OCI-LY7 (cell line): Measurements from ENCODE around the gene DUSP19. TPM values are rescaled to one million over a fixed set of nuclear protein-coding genes. Genes with fewer than 3 reads are reported as not detected.

Source experiments
- Bru-seq: library from RNA; stranded (reverse); fragments of 400-500 nt; gene quantifications from one replicate; lab custom pipeline; 2021; lab: Mats Ljungman, UMichigan
- BruChase-seq, 2 experiments: library from RNA; stranded (reverse); fragments of 400-500 nt; gene quantifications; one replicate each; lab custom pipeline; 2021; lab: Mats Ljungman, UMichigan
- BruUV-seq: library from RNA; stranded (reverse); fragments of 400-500 nt; replicated peaks from 2 replicates; lab custom pipeline; 2021; lab: Mats Ljungman, UMichigan
- CTCF ChIA-PET: fragments of 300-600 bp; sonication (Branson Sonifier 250); formaldehyde crosslinking; loops from one replicate; lab custom pipeline; 2022; ENCODE audit warnings: antibody characterized with exemption; ENCODE audit not compliant: unreplicated experiment; lab: Charles Lee
- POLR2A ChIA-PET: fragments of 300-600 bp; sonication (Branson Sonifier 250); formaldehyde crosslinking; loops from one replicate; lab custom pipeline; 2022; ENCODE audit warnings: antibody characterized with exemption; lab: Charles Lee
- DNase-seq: peaks from one replicate; pipeline ENCODE4 v3.0.0-alpha.2; 2015; ENCODE audit warnings: low spot score
- H2AFZ ChIP-seq: fragments of 200-600 bp; sonication (generic), shearing (Covaris generic); 2 replicates; pipeline ENCODE4 v1.6.1; 2014; ENCODE audit warnings: mild to moderate bottlenecking, antibody characterized with exemption, low read length, moderate library complexity
- H3K27ac ChIP-seq: fragments of 200-600 bp; sonication (generic); 2 replicates; pipeline ENCODE4 v1.5.1; 2014; ENCODE audit warnings: mixed run types, low read depth, mild to moderate bottlenecking, moderate library complexity, low read length, inconsistent platforms; ENCODE audit not compliant: poor library complexity, severe bottlenecking
- H3K36me3 ChIP-seq: fragments of 200-600 bp; sonication (generic); 2 replicates; pipeline ENCODE4 v1.6.1; 2014; ENCODE audit warnings: mild to moderate bottlenecking, antibody characterized with exemption, low read length, moderate library complexity, mixed read lengths; ENCODE audit not compliant: insufficient read depth
- H3K4me1 ChIP-seq: fragments of 200-600 bp; sonication (generic); 2 replicates; pipeline ENCODE4 v1.5.1; 2014; ENCODE audit warnings: mild to moderate bottlenecking, low read length; ENCODE audit not compliant: insufficient read depth, poor library complexity, severe bottlenecking
- H3K4me2 ChIP-seq: fragments of 200-600 bp; sonication (generic); 2 replicates; pipeline ENCODE4 v1.6.1; 2014; ENCODE audit warnings: mild to moderate bottlenecking, low read length
- H3K4me3 ChIP-seq: fragments of 200-600 bp; sonication (generic); 2 replicates; pipeline ENCODE4 v1.5.1; 2014; ENCODE audit warnings: mild to moderate bottlenecking, low read depth, low read length; ENCODE audit not compliant: poor library complexity, severe bottlenecking
- H3K79me2 ChIP-seq: fragments of 200-600 bp; sonication (generic); 2 replicates; pipeline ENCODE4 v1.6.1; 2016; ENCODE audit warnings: low read depth, mild to moderate bottlenecking, low read length, moderate library complexity, mixed read lengths; ENCODE audit not compliant: insufficient read depth
- H3K9me2 ChIP-seq: fragments of 200-600 bp; sonication (generic); 2 replicates; pipeline ENCODE4 v1.6.1; 2016; ENCODE audit warnings: mild to moderate bottlenecking, low read length, mixed read lengths; ENCODE audit not compliant: insufficient read depth
- H3K9me3 ChIP-seq: fragments of 200-600 bp; sonication (generic); 2 replicates; pipeline ENCODE4 v1.6.1; 2014; ENCODE audit warnings: mild to moderate bottlenecking, mixed run types, low read length, mixed read lengths
- H4K20me1 ChIP-seq: fragments of 200-600 bp; sonication (generic); 2 replicates; pipeline ENCODE4 v1.6.1; 2014; ENCODE audit warnings: mild to moderate bottlenecking, antibody characterized with exemption, low read length, moderate library complexity, mixed read lengths; ENCODE audit not compliant: insufficient read depth
- EZH2phosphoT487 ChIP-seq: fragments of 200-600 bp; sonication (generic); IDR thresholded peaks from 2 replicates; pipeline ENCODE4 v1.6.1; 2018; ENCODE audit warnings: low read depth, borderline replicate concordance, mild to moderate bottlenecking, mixed run types, antibody characterized with exemption, low read length, moderate library complexity, mixed read lengths
- intact Hi-C: fragments of 100-400 bp; cut with micrococcal nuclease; formaldehyde crosslinking; loops from one replicate; pipeline ENCODE4 v1.10.0; 2022; ENCODE audit not compliant: unreplicated experiment
- long read RNA-seq: library from polyadenylated mRNA; stranded (forward); transcript quantifications from one replicate; pipeline ENCODE4 v2.0.0, GENCODE V29; 2022
- total RNA-seq, 2 experiments: library from RNA; depleted of rRNA in 1 of 2; stranded (reverse); fragments of >200 nt in 1 of 2; shearing (Covaris generic) in 1 of 2; gene quantifications; 2 replicates each; pipeline ENCODE4 v1.2.3, GENCODE V29; 2014 to 2022
- TF ChIP-seq, protein P1 (sequence below): fragments of 200-600 bp; sonication (generic); conservative IDR thresholded peaks from 2 replicates; pipeline ENCODE4 v1.5.1; 2014; ENCODE audit warnings: mild to moderate bottlenecking, antibody characterized with exemption, low read length, moderate library complexity, mixed read lengths

DUSP19 gene, protein sequence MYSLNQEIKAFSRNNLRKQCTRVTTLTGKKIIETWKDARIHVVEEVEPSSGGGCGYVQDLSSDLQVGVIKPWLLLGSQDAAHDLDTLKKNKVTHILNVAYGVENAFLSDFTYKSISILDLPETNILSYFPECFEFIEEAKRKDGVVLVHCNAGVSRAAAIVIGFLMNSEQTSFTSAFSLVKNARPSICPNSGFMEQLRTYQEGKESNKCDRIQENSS
- total RNA-seq (2014; rRNA removed; shearing (Covaris generic)) (1.0 and 1.2 TPM in 2 replicates), total RNA-seq (2022) (3.9 and 4.0 TPM in 2 replicates), Bru-seq, nascent RNA (percentile 35 among the genes with signal in this experiment), BruChase-seq, experiment 1, labeled RNA remaining after a 6-hour chase (percentile 43 among the genes with signal in this experiment), BruChase-seq, experiment 2, labeled RNA remaining after a 2-hour chase (percentile 47 among the genes with signal in this experiment)
- long read RNA-seq, full-length matches to known transcripts, result 5 of 5 reads
- long read RNA-seq, partial matches to known transcripts, result 0 of 5 reads
- long read RNA-seq, other reads (novel, unspliced or antisense), result 0 of 5 reads

DNA sequence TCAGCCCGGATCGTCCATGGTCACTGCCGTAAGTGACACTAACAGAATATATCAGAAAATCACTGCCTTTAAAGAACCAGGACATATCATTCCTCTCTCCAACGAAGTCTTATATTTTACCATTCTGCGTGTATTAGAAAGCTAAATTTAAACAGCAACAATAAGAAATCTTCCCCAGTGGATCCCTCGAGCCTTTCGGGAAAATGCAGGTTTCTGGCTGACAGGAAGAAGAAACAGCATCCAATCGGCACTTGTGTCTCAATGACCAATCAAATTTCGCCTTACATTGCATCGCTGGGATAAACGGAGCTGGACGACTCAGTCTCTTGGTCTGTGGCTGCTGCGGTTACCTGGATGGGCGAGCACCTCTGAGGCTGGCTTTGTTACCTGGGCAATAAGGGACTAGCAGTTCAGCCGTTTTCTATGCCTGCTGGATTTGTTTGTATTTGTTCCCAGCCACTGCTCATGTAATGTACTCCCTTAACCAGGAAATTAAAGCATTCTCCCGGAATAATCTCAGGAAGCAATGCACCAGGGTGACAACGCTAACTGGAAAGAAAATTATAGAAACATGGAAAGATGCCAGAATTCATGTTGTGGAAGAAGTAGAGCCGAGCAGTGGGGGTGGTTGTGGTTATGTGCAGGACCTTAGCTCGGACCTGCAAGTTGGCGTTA is at the start of gene DUSP19:
Gene DUSP19, plus strand, starts transcription at position 284 of the 675 bp plus-strand sequence. Its CDS starts 187 bp downstream, at position 471.
- H4K20me1 ChIP-seq, result no peaks in the 10 kb centered on the region
- peak within 1 kb of the TSS; percentile 13 for H3K27ac ChIP-seq
- intact Hi-C loops, result no loop called here
- H3K36me3 ChIP-seq, result no peaks in the 10 kb centered on the region
- TSS peak; percentile 80 for BruUV-seq
- peak within 1 kb of the TSS; percentile 95 for H3K4me2 ChIP-seq
- no peaks in the 10 kb centered on the region for H3K9me2 ChIP-seq
- CTCF ChIA-PET, result no interaction called here
- DNase-seq, result peak; percentile 89
- TF ChIP-seq, protein P1, sequence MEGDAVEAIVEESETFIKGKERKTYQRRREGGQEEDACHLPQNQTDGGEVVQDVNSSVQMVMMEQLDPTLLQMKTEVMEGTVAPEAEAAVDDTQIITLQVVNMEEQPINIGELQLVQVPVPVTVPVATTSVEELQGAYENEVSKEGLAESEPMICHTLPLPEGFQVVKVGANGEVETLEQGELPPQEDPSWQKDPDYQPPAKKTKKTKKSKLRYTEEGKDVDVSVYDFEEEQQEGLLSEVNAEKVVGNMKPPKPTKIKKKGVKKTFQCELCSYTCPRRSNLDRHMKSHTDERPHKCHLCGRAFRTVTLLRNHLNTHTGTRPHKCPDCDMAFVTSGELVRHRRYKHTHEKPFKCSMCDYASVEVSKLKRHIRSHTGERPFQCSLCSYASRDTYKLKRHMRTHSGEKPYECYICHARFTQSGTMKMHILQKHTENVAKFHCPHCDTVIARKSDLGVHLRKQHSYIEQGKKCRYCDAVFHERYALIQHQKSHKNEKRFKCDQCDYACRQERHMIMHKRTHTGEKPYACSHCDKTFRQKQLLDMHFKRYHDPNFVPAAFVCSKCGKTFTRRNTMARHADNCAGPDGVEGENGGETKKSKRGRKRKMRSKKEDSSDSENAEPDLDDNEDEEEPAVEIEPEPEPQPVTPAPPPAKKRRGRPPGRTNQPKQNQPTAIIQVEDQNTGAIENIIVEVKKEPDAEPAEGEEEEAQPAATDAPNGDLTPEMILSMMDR, result no peak
- TF ChIP-seq EZH2phosphoT487, result no peak
- no peaks in the 10 kb centered on the region for H3K79me2 ChIP-seq
- no peaks in the 10 kb centered on the region for H3K9me3 ChIP-seq
- POLR2A ChIA-PET, result interaction anchor here (0.6 to 3.0 kb wide), 20 partner anchors 10 to 313 kb away, joined by 3 to 15 read pairs (median 4); partner anchors contain the start of gene NUP35
- H2AFZ ChIP-seq, result peak within 1 kb of the TSS; percentile 100
- peak within 1 kb of the TSS; percentile 77 for H3K4me3 ChIP-seq
- H3K4me1 ChIP-seq, result peaks cover 15% of the 10 kb centered on the region

DNA sequence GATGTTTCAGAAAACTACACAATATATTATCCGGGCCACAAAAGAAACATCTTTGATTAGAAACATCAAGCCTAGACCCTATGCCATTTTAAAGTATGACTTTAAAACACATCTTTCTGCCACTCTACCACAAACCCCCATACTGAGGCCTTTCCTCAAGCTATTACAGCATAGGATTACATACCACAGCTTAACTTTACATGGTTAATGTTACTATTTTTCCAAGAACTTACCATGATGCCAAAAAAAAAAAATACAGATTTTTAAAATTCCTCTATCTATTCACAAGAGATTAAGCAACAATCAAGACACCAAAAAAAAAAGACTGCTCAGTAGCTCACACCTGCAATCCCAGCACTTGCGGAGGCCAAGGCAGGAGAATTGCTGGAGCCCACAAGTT is 49.3 kb upstream of the DUSP19 start:
- ChIA-PET CTCF (no interaction called here), POLR2A (interaction anchor here (0.7 kb wide), 1 partner anchor 764 kb away, joined by 7 read pairs; no protein-coding TSS in a partner anchor)
- Histone ChIP-seq H3K9me3 (no peaks in the 10 kb centered on the region), H3K4me3 (no peak overlapping the region), H2AFZ (no peak overlapping the region), H4K20me1 (no peaks in the 10 kb centered on the region; the same call in 1 of the 2 replicates), H3K36me3 (no peaks in the 10 kb centered on the region), H3K9me2 (no peaks in the 10 kb centered on the region), H3K27ac (no peak overlapping the region), H3K4me1 (no peaks in the 10 kb centered on the region), H3K79me2 (no peaks in the 10 kb centered on the region), H3K4me2 (no peak overlapping the region)
- TF ChIP-seq, protein P1, result no peak
- no peak for TF ChIP-seq EZH2phosphoT487
- BruUV-seq, result no TSS peak
- intact Hi-C loops, result no loop called here
- DNase-seq, result no peak
